HG03378 (cell line): ENCODE data around the gene ST6GAL1.
"Not testable (repeated sequence)": the region's sequence is repeated elsewhere in the genome, so short reads cannot be mapped to it uniquely, and the experiment has no call there.

ENCODE experiments used
- ATAC-seq: cut with Tn5 transposase; IDR thresholded peaks from one replicate; pipeline ENCODE4 v1.9.1; 2021; ENCODE audit warnings: mild to moderate bottlenecking, moderate library complexity; ENCODE audit not compliant: unreplicated experiment

ST6GAL1 gene

GRCh38 chr3:187042346-187042745 is 112.0 kb downstream of the ST6GAL1 start:
- no peak for ATAC-seq

- ATAC-seq: no peak
Observed at GRCh38 chr3:187042874-187043458, 112.6 kb downstream of the ST6GAL1 start.

- peak; percentile 47 for ATAC-seq
Observed at GRCh38 chr3:187044206-187044605, 113.9 kb downstream of the ST6GAL1 start.

- ATAC-seq: no peak
Observed at GRCh38 chr3:187044867-187045552, 114.7 kb downstream of the ST6GAL1 start.

- ATAC-seq: no peak
Observed at GRCh38 chr3:187046033-187046432, 115.7 kb downstream of the ST6GAL1 start.

GRCh38 chr3:187049462-187050101 is 119.3 kb downstream of the ST6GAL1 start:
- ATAC-seq: no peak

GRCh38 chr3:187051066-187051465 is 120.7 kb downstream of the ST6GAL1 start:
- no peak for ATAC-seq

- ATAC-seq: no peak
Observed at GRCh38 chr3:187051724-187052366, 121.5 kb downstream of the ST6GAL1 start.

GRCh38 chr3:187052427-187052826 is 122.1 kb downstream of the ST6GAL1 start:
- not testable (repeated sequence) for ATAC-seq

- ATAC-seq: not testable (repeated sequence)
Observed at GRCh38 chr3:187054433-187054832, 124.1 kb downstream of the ST6GAL1 start.

GRCh38 chr3:187057803-187058202 is 127.5 kb downstream of the ST6GAL1 start:
- ATAC-seq: not testable (repeated sequence)

GRCh38 chr3:187061748-187062147 is 131.4 kb downstream of the ST6GAL1 start:
- no peak for ATAC-seq

- ATAC-seq: no peak
Observed at GRCh38 chr3:187062526-187063177, 132.3 kb downstream of the ST6GAL1 start.

GRCh38 chr3:187063286-187064121 is 133.2 kb downstream of the ST6GAL1 start:
- ATAC-seq: no peak

- ATAC-seq: no peak
Observed at GRCh38 chr3:187064210-187065115, 134.1 kb downstream of the ST6GAL1 start.

- no peak for ATAC-seq
Observed at GRCh38 chr3:187066228-187066995, 136.1 kb downstream of the ST6GAL1 start.

GRCh38 chr3:187068787-187069186 is 138.5 kb downstream of the ST6GAL1 start:
- ATAC-seq: no peak

- ATAC-seq: no peak
Observed at GRCh38 chr3:187069857-187070516, 139.7 kb downstream of the ST6GAL1 start.
